Activated effector memory CD4-positive, alpha-beta T cell treated with Interleukin-2 at 50 U/mL for 16 hours (primary cell): ENCODE data around the gene RANBP17.
"Not testable (repeated sequence)": the region's sequence is repeated elsewhere in the genome, so short reads cannot be mapped to it uniquely, and the experiment has no call there.

Source experiments
- DNase-seq: peaks from one replicate; pipeline ENCODE4 v3.0.0-alpha.2; 2020

Gene RANBP17

DNA sequence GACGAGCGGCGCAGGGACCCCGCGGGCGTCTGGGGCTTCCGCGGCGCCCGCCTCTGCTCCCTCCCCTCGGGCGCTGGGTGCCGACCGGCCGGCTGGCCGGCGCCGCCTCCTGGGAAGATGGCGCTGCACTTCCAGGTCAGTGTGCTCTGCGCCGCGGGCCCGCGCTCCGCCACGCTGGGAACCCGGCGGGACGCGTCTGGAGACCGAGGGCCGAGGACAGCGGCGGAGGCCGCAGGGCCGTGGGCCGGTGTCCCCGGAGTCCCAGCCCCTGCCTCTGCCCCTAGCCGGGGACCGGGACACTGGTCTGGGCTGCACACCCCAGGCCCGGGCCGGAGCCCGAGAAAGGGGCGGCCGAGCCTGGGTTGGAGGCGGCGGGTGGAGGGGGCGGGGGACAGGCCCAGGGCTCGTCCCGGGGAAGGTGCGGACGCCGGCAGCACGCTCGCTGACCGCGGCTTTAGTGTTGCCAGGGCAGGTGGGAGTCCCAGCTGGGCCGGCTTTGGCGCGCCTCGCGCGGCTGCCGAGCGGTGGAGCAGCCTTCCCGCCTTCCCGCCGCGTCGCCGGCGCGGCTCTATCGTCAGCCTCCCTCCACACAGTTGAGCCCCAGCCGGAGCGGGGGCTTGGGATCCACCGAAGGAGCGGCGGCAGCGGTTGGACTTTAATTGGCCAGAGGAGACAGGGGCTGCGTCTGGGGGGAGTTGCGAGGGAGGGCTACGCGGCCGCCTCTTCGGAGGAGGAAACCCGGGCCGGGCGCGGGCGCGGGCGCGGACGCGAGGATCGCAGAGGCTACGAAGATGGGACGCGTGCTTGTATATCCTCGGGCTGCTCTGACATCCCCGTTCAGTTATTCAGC lies at the start of gene RANBP17:
Gene RANBP17 (plus strand): TSS at position 102 of the 850 bp plus-strand sequence.
- DNase-seq, result no peak

DNA sequence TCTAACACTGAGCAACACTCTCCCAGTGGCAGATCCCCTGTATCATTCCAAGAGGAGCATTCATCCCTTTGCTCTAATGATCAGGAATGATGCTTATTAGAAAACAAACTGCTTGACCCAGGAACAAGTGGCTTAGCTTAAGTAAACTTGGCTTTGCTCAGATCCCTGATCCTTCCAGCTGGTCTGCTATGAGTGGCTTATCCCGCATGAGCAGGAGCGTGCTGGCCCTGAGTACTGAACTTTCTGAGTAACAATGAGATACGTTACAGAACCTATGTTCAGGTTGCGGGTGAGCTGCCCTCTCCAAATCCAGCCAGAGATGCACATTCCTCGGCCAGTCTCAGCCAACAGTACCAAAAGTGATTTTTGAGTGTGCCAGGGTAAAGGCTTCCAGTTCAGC lies 48.6 kb upstream of the RANBP17 start:
- no peak for DNase-seq

DNA sequence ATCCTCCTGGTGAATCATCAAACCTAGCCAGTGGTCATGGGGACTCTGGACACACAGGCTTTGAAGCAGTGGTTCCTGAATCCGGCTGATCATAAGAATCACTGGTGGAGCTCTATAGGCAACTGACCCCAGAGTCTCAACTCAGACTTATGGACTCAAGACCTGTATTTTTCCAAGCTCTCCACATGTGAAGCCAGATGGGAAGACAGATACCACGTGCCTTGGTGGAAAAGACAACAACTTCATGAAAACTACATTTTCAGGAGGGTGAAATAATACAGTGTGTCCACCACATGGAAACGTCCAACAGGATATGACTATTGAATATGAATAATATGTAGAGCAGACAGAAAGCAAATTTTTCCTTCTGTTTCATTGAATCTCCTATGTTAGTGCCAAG lies 44.6 kb upstream of the RANBP17 start:
- DNase-seq, result no peak

DNA sequence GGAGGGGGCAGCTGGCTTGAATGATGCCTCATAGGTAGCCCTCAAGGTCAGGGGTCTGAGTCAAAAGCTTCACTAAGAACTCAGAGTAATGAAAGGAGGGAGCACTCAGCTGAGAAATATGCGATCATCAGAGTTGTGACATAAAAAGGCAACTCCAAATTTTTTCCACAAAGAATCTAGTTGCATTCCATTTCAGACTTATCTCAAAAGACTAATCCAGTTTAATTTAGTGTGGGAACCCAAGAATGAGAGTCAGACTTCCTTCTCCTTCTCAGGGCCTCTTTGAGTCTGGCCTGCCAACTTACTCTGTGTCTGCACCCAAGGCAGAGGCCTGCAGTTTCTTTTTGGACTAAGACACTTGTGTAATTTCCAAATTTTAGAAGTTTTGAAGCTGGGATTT lies 43.6 kb upstream of the RANBP17 start:
- no peak for DNase-seq

DNA sequence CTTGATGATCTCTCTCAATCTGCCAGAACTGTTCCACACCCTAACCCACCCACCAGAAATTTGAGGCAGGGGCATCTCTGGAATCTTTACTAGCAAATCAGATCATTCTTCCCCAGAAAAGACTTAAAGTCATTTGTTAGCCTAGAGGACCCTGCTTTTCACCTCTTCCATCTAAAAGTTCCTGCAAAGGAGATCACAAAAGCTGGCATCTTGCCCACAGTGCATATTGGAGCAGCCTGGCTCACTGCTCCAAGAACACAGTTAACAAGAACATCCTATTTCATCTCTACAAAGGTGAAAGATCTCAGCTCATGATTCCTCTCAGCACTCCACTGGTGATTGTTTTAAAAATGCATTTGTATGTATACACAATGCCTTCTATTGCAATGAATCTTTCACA lies 42.0 kb upstream of the RANBP17 start:
- no peak for DNase-seq

DNA sequence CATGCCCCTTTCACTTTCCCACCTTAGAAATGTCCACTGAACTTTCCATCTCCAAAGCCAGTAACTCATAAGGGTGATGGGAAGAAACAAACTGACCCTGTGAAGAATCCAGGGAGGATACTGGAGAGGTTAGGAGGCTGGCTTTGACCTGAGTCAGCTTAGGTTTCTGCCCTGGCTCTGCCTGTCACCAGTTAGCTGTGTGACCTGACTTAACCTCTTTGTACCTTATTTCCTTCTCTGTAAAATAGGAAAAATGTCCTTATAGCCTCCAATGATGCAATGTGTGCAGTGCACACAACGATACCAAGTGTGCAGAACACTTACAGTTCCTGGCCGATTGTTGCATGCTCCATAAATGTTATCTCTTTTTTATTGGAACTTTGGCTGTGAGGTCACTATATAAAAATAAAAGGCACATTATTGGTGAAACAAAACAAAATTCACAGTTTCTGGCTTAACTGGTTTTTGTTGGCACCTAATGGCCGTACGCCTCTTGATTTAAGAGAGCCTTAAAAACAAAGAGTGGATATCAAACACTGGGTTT lies 40.5 kb upstream of the RANBP17 start:
- no peak for DNase-seq

DNA sequence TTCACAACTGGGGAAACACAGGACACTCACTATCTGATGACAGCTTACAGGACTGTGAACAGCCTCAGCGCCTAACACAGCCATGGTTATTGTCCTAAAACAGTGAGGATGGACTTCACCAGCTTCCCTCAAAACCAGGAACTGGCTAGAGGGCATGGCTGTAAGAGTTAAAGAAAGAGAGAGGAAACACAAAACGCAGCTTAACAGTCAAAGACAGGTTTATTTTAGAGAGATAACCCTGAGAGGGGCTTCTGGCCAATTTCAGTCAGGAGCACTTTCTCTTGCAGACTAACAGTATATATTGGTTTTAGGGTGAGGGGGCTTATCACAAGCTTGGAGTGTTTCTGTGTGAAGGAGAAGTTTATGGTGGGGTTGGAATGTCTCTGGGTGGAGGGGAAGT lies 35.7 kb upstream of the RANBP17 start:
- DNase-seq, result no peak

DNA sequence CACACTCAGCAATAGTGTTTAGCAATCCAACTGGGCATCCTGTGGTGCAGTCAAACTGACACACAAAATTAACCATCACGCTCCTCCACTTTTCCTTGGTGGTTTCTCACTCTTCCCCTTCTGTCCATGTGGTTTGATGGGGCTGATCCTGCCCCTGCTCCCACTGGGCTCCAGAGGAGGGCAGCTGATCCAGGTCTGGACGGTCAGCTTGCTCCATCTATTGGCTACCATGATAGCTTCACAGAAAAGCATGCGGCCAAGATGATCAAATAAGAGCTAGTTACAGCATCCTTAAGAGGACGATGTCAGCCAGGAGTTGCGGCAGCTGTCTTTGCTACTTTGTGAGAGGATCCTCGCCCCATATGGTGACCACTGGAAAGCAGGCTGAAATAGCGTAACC lies 29.6 kb upstream of the RANBP17 start:
- DNase-seq, result no peak

DNA sequence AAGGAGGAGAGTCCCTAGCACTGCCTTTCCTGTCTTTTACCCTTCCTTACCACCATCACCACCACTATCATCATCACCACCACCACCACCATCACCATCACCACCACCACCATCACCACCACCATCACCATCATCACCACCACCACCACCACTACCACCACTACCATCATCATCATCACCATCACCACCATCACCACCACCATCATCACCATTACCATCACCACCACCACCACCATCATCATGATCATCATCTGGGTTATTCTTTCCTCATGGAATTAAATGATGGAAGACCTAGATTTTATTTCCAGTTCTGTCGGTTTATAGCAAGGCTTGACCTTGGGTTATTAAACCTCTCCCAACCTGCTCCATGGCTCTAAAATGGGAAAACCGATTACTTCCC lies 27.8 kb upstream of the RANBP17 start:
- DNase-seq, result not testable (repeated sequence)

DNA sequence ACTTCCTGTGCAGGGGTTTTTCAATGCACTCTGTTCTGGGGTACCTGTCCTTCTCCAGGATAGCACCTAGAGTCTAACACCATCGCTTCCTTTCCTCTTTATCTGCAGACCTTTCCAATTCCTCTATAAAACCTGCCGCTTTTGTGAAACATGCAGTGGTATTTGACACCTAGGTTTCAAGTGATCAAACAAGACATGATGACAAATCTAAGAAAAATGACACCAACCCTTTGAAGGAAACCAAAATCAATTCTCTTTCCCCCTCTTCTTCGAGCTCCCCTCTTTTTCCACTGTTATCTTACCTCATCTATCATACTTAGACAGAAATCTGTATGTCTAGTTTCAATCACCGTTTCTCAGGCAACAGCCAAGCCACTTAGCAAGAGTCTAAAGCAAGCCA lies 25.6 kb upstream of the RANBP17 start:
- DNase-seq, result no peak

DNA sequence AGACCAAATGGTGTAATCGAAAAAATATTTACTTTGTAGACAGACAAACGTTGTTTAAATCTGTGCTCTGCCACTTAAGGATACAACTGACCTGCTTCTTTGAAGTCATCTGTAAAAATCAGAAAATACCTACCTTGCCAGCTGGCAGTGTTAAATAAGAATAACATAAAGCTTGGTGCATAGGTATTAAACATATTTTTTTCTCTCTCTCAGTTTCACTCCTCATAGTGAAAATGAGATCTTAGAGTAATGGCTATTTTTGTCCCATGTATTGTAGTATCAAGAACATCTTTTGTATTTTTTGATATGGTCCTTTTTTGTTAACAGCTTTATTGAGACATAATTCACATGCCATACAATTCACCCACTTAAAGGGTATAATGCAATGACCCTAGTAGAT lies 17.9 kb upstream of the RANBP17 start:
- DNase-seq, result no peak

DNA sequence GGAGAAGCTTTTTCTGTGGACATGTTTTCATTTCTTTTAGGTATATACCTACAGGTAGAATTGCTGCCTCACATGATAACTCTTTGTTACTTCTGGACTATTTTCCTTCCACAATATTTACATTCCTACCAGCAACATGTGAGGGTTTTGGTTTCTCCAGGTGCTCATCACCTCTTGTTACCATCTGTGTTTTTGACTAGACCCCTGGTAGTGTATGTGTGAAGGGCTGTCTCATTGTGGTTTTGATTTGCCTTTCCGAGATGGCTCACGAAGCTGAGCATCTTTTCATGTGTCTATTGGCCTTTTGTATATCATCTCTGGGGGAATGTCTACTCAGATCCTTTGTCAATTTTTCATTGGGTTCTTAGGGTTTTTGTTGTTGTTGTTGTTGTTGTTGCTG lies 17.2 kb upstream of the RANBP17 start:
- DNase-seq, result no peak

DNA sequence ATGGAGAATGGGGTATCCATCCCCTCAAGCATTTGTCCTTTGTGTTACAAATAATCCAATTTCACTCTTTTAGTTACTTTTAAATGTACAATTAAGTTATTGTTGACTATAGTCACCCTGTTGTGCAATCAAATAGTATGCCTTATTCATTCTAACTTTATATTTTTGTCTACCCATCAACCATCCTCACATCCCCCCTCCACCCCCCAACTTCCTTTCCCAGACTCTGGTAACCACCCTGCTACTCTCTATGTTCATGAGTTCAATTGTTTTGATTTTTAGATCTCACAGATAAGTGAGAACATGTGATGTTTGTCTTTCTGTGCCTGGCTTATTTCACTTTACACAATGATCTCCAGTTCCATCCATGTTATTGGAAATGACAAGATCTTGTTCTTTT lies 15.4 kb upstream of the RANBP17 start:
- no peak for DNase-seq

DNA sequence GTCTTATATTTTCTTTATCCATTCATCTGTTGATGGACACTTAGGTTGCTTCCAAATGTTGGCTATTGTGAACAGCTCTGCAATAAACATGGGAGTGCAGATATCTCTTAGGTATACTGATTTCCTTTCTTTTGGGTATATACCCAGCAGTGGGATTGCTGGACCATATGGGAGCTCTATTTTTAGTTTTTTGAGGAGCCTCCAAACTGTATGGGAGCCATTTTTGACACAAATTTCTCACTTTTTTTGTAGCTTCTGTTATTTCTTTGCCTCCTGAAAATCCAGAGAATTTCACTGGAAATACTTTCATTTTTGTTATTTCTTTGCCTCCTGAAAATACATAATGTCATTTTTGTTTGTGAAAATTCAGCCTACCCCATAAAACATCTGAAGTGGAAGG lies 15.0 kb upstream of the RANBP17 start:
- DNase-seq, result no peak

DNA sequence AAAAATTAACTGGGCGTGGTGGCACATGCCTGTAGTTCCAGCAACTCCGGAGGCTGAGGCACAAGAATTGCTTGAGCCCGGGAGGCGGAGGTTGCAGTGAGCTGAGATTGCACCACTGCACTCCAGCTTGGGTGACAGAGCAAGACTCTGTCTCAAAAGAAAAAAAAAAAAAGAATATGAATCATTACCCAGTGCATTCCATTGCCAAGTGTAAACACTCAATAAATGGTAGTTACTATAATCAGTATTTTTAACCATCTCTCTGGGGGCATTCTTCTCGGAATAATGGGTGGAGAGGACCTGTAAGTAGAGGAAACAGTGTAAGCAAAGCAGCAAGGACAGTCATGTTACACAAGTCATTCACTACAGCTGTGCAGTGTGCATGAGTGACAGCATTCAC lies 13.8 kb upstream of the RANBP17 start:
- DNase-seq, result no peak

DNA sequence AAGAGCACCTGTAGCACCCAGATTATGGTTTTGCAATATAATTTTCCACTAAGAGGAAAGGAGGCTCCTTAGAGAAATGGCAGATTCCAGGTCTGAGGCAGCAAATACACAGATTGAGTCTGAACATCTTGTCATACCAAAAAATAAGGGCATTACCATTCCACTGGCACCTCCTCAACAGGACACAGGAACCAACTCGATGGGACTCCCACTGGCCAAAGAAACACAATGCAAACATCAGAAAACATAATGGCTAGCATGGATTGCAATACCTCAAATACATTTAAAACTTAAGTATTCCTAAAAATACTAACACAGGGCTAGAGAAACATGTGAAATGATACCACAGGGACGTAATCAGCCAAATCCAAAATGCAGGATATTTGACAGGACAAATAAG lies 12.4 kb upstream of the RANBP17 start:
- DNase-seq, result no peak

DNA sequence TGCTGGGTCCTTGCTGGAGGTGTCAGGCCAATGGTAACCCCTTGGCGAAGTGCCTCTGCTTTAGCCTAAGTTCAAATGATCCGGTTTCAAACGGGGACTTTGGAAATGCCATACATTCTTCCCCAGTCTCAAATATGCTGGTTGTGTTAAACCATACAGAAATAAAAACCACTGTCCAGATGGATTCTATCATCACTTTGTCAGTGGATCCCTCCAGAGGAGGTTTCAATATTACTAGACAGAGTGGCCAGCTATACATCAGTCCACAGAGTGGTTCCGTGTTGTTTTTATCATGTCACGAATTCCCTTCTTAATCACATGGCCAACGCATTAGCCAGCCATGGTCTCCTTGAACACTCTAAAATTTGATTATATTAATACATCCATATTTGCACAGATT lies 7.3 kb upstream of the RANBP17 start:
- no peak for DNase-seq

DNA sequence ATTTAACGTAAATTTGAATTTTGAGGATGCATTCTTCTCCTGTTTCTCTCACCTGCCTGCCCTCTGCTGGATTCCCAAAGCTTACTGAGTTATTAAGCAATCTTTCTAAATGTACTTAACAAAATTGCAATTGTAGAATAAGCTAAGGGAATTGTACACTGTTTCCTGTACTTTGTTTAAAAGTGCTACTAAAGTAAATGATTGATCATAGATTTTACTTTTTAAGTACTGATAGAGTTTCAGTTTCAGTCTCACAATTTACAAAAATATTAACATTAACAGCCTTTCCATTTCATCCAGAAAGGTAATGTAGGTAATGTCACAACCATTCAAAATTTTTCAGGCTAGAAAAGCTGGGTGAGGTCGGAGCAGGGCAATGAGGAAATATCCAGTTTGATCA lies 4.8 kb upstream of the RANBP17 start:
- DNase-seq, result no peak

DNA sequence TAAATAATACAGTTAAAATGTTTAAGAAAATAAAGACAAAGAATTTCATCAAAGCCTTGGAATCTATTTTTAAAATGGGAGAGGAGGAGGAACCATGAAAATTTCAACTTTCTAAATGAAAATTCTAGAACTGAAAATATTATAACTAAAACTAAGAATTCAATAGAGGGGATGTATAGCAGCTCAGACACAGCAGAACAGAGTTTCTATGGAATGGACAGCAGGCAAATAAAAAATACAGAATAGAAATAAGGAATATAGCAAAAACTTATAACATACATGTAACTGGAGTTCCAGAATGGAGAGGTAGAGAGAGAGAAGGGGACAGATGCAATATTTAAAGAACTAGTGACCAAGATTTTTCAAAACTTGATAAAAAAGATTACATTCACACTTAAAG lies 1.4 kb upstream of the RANBP17 start:
- no peak for DNase-seq

DNA sequence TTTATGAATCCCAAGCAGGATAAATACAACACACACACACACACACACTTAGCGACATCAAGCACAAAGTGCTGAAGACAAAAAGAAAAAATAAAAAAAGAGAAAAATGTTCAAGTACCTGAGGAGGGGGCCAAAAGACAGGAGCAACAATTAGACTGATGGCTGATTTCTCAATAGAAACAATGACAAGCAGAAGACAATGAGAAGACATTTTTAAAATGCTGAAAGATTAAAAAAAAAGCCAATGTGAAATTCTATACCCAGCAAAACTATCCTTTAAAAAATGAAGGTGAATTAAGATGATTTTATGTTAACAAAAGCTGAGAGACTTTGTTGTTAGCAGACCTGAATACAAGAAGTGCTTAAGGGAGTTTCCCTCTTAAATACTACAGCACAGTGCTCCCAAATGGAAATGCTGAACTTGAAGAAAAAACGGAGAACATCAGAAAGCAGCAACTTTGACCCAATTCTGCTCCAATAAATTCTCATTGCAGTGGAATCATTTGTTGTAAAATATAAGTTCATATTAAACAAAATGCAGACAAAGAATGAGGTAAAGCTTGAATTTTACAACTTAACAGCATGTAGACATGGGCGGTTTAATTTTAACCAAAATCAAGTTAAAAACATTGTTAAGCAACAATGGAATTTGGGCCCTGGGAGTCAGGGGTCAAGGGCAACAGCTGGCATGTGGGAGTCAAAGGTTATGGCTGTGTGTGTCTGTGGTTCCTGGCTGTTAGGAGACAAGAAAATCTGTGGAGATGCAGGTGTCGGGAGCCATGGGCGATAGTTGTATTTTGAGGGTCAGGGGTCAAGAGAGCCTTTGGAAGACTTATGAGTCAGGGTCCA lies 776 bp upstream of the RANBP17 start:
- no peak for DNase-seq

DNA sequence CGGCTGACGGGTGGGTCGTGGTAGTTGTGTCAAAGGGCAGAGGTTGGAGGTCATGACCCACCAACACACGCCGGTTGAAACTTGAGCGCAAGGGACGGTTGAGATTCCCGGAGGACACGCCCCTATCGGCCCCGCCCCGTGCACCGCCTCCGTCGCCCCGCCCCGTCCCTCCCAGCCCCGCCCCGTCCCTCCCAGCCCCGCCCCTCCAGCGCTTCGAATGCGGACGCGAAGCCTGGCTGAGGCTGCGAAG lies 226 bp upstream of the RANBP17 start:
- no peak for DNase-seq

DNA sequence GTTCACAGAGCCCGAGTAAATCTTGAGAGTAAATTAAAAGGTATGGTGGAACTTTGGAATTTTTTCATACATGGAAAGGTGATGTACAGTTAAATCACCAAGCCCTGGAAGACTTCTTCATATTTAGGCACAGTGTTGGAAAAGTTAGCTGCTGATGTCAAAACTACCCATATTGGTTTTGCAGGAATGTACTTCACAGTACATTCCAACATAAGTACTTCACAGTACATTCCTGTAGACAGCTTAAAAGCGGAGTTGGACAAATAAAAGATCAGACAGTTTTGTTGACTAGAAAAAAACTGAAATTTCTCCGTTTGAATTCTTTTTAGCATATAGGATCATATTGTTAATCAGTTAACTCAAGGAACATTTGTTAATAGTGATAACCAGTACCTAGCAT lies 1.8 kb downstream of the RANBP17 start:
- no peak for DNase-seq

DNA sequence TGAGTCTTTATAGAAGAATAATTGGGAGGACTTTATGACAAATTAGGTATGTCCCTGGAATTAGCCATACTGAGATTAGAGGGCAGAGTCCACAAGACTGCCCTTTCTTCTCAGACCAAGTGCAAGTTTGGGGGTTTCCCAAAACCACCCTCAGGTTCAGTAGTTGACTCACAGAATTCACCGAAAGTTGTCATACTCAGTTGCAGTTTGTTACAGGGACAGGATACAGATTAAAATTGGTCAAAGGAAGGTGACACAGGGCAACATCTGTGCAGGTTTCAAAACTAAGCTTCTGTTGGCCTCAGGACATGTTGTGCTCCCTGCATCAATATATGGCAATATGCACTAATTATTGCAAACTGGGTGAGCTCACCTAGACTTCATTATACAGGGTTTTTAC lies 3.8 kb downstream of the RANBP17 start:
- DNase-seq, result no peak

DNA sequence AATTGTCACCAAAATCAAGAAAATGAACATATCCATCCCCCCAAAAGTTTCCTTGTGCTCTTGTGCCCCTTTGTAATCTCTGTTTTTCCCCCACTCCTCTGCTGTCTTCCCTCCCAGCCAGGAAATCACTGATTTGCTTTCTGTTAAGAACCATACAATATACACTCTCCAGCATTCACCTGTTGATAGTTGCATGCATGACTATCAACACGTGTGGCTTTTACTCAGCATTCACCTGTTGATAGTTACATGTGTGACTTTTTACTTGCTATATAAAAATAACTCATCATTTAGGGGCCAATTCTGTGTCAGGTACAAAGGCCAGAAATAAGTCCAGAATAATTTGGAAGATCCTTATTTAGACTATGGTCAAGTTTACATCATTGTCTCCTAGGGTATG lies 6.0 kb downstream of the RANBP17 start:
- no peak for DNase-seq
